ENCODE results near the gene SNPH.

DNA sequence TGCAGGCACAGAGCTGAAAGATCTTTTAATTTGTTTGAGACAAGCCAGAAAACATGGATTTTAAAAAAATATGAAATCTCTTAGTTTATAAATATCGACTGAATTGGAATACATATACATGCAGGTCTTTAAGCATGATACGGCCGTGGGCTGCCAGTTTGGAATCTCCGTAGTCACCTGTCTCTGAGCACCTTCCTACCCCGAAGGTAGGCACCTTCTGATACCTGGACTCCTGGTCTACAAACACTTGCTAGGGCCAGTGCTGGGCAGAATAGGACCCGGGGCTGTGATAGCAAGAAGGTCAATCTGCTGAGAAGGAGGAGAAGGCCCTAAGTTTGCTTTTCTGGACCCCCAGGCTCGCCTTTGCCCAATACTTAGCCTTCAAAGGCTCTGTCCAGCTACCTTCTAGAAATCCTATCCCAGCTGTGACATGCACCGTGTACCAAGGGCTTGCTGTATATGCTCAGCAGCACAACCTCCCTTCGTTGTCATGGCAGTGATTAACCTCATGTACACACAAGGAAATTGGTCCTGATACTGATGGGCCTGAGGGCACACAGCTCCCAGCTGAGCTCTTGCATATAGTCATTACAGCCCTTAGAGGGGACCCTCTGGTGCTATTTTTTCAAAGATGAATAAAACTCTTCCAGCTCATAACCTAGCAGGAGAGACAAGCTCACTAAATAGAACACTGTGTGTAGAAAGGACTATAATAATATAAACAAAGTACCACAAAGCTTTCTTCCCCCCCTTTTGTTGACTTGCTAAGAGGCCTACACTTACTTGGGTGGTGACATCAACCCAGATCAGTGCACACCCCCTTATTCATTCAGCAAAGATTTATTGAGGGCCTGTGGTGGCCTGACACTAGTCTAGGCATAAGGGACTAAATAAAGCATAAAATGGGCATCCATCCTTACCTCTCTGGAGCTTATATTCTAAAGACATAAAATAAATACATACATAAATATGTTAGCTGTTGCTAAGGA lies 17.7 kb downstream of the SNPH start:
- TF ChIP-seq CTCF (tag by site-specific recombination; IDR thresholded peaks at IDR 0.05) = no peak
- TF ChIP-seq ZBTB8A (tag by site-specific recombination; IDR thresholded peaks at IDR 0.05) = no peak
- no peak for TF ChIP-seq MYNN (tag by site-specific recombination; IDR thresholded peaks at IDR 0.05; ENCODE audit: borderline replicate concordance)
- no peak for TF ChIP-seq ZNF777 (tag by site-specific recombination; IDR thresholded peaks at IDR 0.05; ENCODE audit: borderline replicate concordance)
- no peak for TF ChIP-seq ZFP37 (tag by site-specific recombination; IDR thresholded peaks at IDR 0.05)
- TF ChIP-seq, protein P1, sequence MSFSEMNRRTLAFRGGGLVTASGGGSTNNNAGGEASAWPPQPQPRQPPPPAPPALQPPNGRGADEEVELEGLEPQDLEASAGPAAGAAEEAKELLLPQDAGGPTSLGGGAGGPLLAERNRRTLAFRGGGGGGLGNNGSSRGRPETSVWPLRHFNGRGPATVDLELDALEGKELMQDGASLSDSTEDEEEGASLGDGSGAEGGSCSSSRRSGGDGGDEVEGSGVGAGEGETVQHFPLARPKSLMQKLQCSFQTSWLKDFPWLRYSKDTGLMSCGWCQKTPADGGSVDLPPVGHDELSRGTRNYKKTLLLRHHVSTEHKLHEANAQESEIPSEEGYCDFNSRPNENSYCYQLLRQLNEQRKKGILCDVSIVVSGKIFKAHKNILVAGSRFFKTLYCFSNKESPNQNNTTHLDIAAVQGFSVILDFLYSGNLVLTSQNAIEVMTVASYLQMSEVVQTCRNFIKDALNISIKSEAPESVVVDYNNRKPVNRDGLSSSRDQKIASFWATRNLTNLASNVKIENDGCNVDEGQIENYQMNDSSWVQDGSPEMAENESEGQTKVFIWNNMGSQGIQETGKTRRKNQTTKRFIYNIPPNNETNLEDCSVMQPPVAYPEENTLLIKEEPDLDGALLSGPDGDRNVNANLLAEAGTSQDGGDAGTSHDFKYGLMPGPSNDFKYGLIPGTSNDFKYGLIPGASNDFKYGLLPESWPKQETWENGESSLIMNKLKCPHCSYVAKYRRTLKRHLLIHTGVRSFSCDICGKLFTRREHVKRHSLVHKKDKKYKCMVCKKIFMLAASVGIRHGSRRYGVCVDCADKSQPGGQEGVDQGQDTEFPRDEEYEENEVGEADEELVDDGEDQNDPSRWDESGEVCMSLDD (tag by site-specific recombination; IDR thresholded peaks at IDR 0.05) = no peak
- no peak for TF ChIP-seq ZNF549 (tag by site-specific recombination; IDR thresholded peaks at IDR 0.05)
